Nephron progenitor cell (in vitro differentiated cells): ENCODE data around the gene RBM20.

Experiments
- DNase-seq: peaks from one replicate; pipeline ENCODE4 v3.0.0; 2021
- H3K27ac Mint-ChIP-seq: 2 replicates; pipeline ENCODE4 v1.8.0; 2021; ENCODE audit warnings: mild to moderate bottlenecking, moderate library complexity, mixed read lengths
- H3K27me3 Mint-ChIP-seq: 2 replicates; pipeline ENCODE4 v1.8.0; 2021; ENCODE audit warnings: mild to moderate bottlenecking, low read depth, mixed read lengths; ENCODE audit not compliant: poor library complexity
- H3K36me3 Mint-ChIP-seq: 2 replicates; pipeline ENCODE4 v1.8.0; 2021; ENCODE audit warnings: low read depth, mixed read lengths
- H3K4me1 Mint-ChIP-seq: 2 replicates; pipeline ENCODE4 v1.8.0; 2021; ENCODE audit warnings: mixed read lengths
- H3K4me3 Mint-ChIP-seq: 2 replicates; pipeline ENCODE4 v1.8.0; 2021; ENCODE audit warnings: mild to moderate bottlenecking, moderate library complexity, mixed read lengths
- H3K9me3 Mint-ChIP-seq: 2 replicates; pipeline ENCODE4 v1.8.0; 2021; ENCODE audit warnings: mild to moderate bottlenecking, moderate library complexity, mixed read lengths
- CTCF ChIP-seq: fragments of 200-600 bp; sonication (generic); IDR thresholded peaks from 2 replicates; pipeline ENCODE4 v1.5.0; 2021; ENCODE audit warnings: antibody characterized with exemption

The RBM20 gene

DNA sequence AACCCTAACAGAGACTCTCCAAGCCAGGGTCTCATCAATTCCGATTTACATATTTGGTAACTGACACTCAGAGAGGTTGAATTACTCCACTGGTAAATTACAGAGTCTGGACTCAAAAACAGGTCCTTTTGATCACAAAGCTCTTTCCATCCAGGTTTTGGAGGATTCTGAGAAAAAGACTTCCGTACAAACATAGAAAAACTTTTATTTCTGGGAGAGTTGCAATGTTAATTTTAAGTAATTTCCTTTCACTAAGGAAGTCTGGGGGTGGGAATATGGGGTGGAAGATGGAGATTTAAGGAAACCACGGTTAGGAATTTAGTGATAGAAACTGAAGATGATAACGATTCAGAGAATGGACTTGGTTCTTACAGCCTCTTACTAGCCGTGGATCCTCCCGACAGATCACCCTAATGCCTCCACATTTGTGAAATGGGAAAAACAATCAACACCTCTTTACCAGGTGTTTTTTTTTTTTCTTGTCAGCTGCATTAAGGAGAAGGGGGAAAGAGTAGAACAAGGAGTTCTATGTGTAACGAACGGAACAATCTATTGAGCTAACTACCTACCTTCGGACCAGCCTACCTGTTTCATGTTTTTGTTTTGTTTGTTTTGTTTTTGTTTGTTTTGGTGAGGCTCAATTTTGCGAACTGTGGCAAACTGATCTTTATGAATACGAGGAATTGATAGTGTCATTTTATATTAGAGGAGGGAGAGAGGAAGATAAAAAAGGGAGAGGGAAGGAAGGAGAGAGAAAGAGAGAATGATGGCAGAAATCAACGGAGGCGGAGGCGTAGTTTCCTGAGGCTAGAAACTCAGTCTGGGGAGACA, 1.7 kb upstream of the RBM20 start:
- Mint-ChIP-seq H3K4me3 (peak overlapping the region; percentile 96), H3K27me3 (peaks cover 20% of the 10 kb centered on the region), H3K9me3 (no peaks in the 10 kb centered on the region), H3K4me1 (peaks cover 68% of the 10 kb centered on the region), H3K27ac (no peak overlapping the region), H3K36me3 (no peaks in the 10 kb centered on the region)
- TF ChIP-seq CTCF: no peak
- no peak for DNase-seq

- Mint-ChIP-seq H3K4me1 (peaks cover 63% of the 10 kb centered on the region), H3K9me3 (no peaks in the 10 kb centered on the region), H3K36me3 (no peaks in the 10 kb centered on the region), H3K4me3 (peak overlapping the region; percentile 96), H3K27ac (no peak overlapping the region), H3K27me3 (peaks cover 20% of the 10 kb centered on the region)
- peak; percentile 59 for DNase-seq
- TF ChIP-seq CTCF: no peak
Observed at GRCh38 chr10:110643035-110643652, 992 bp upstream of the RBM20 start.

DNA sequence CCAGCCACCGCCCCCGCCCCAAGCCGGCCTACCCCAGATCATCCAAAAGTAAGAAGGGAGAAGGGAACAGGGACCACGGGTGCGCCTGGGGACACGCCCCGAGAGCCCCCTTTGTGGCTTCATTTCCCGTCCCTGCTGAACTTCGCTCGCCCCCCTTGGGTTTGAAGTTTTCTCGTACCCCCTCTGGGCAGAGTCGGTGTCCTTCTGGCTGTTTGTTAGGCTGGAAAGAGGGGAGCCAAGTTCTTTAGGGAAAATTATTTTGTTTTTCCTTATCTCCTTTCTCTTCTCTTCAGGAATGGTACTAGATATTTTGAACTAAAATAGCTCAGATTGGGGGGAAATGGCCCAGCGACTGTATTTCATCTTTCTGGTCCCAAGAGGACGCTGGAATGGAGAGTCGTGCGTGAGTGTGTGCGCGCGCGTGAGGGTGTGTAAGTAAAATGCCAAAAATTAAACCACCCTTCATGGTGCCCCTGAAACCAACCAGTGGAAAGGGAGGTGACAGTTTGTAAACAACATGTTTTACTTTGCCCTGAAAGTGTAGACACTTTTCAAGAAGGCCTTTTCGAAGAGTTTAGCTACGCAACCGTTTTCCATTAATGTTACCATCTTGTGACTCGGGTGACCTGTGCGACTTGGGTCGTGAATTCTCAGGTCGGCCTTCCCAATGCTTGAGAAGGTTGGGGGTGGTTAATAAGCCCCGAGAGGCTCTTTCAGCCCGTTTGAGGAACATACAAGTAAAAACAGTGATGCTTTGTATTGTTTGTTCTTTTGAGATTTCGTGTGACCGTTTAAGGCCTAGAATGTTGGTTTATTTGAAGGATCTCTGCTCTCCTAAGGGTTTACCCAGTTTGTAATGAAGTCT, 694 bp downstream of the RBM20 start:
- H3K27me3 Mint-ChIP-seq: peaks cover 22% of the 10 kb centered on the region
- TF ChIP-seq CTCF: no peak
- H3K27ac Mint-ChIP-seq: no peak overlapping the region
- no peaks in the 10 kb centered on the region for H3K36me3 Mint-ChIP-seq
- no peaks in the 10 kb centered on the region for H3K9me3 Mint-ChIP-seq
- H3K4me1 Mint-ChIP-seq: peaks cover 80% of the 10 kb centered on the region
- H3K4me3 Mint-ChIP-seq: peak overlapping the region; percentile 96
- DNase-seq: peak; percentile 25

DNA sequence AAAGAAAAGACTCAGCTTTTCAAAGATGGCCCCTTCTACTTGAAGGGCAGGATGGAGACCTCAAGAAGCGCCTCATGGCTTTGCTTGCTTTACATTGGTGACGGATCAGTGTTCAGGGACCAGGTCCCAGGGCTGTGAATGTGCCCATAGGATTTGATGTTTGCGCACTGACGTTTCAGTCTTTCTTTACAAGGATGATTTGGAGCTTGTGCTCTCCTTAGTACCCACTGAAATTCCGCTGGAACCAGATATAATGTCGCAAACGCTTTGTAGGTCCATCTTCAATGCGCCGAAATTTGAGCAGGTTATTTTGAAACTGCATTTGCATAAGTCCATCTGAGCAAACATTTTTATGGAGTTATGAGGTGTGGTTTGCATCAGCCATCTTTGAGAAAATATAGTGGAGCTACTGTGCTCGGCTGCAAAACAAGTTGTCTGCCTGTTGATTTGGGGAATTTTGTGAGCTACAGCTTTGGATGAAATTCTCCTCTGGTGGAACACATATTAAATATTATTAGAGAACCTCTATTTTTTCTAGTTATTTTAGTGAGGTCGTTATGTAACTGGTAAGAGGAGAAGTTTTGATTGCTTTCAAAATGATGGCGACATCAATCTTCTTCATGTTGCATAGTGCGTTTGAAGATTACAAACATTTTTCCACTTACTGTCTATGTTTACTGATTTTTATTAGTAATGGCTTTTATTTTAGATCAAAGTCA, 2.4 kb downstream of the RBM20 start:
- no peak for TF ChIP-seq CTCF
- DNase-seq: no peak
- no peaks in the 10 kb centered on the region for H3K9me3 Mint-ChIP-seq
- peak overlapping the region; percentile 67 for H3K4me3 Mint-ChIP-seq
- peaks cover 22% of the 10 kb centered on the region for H3K27me3 Mint-ChIP-seq
- H3K27ac Mint-ChIP-seq: no peak overlapping the region
- peaks cover 82% of the 10 kb centered on the region for H3K4me1 Mint-ChIP-seq
- H3K36me3 Mint-ChIP-seq: no peaks in the 10 kb centered on the region

- Mint-ChIP-seq H3K4me1 (peaks cover 82% of the 10 kb centered on the region), H3K36me3 (no peaks in the 10 kb centered on the region), H3K9me3 (no peaks in the 10 kb centered on the region), H3K27ac (no peak overlapping the region), H3K4me3 (no peak overlapping the region), H3K27me3 (peaks cover 19% of the 10 kb centered on the region)
- TF ChIP-seq CTCF: no peak
- DNase-seq: no peak
Observed at GRCh38 chr10:110647136-110647430, 2.9 kb downstream of the RBM20 start.
